Mesothelial cell of epicardium (in vitro differentiated cells): Measurements from ENCODE around the gene ANGEL1. TPM values are rescaled to one million over a fixed set of nuclear protein-coding genes. Genes with fewer than 3 reads are reported as not detected.
A peak's percentile ranks its signal among the peaks of the same experiment; 100 is the strongest.

Source experiments
- DNase-seq, 2 experiments: peaks; one replicate each; pipeline ENCODE4 v3.0.0; 2021; ENCODE audit warnings: low spot score in 2 of 2; ENCODE audit not compliant: unreplicated experiment in 2 of 2
- H3K27ac Mint-ChIP-seq: 2 replicates; pipeline ENCODE4 v1.8.0; 2021; ENCODE audit warnings: mixed read lengths
- H3K27me3 Mint-ChIP-seq: 2 replicates; pipeline ENCODE4 v1.8.0; 2021; ENCODE audit warnings: low read depth, mixed read lengths
- H3K36me3 Mint-ChIP-seq: 2 replicates; pipeline ENCODE4 v1.8.0; 2021; ENCODE audit warnings: mixed read lengths
- H3K4me1 Mint-ChIP-seq: 2 replicates; pipeline ENCODE4 v1.8.0; 2021; ENCODE audit warnings: mixed read lengths
- H3K4me3 Mint-ChIP-seq: 2 replicates; pipeline ENCODE4 v1.8.0; 2021; ENCODE audit warnings: mild to moderate bottlenecking, moderate library complexity, mixed read lengths
- H3K9me3 Mint-ChIP-seq: 2 replicates; pipeline ENCODE4 v1.8.0; 2021; ENCODE audit warnings: mixed read lengths
- total RNA-seq: library from RNA; stranded (reverse); gene quantifications from 3 replicates; pipeline ENCODE4 v1.2.1, GENCODE V29; 2021
- TF ChIP-seq, protein P1 (sequence below): fragments of 200-600 bp; sonication (generic); IDR thresholded peaks from one replicate; pipeline ENCODE4 v1.5.0; 2021; ENCODE audit warnings: antibody characterized with exemption; ENCODE audit not compliant: unreplicated experiment

The ANGEL1 gene
- total RNA-seq, 1 donor from 2014 or later, result 39.4 TPM

DNA sequence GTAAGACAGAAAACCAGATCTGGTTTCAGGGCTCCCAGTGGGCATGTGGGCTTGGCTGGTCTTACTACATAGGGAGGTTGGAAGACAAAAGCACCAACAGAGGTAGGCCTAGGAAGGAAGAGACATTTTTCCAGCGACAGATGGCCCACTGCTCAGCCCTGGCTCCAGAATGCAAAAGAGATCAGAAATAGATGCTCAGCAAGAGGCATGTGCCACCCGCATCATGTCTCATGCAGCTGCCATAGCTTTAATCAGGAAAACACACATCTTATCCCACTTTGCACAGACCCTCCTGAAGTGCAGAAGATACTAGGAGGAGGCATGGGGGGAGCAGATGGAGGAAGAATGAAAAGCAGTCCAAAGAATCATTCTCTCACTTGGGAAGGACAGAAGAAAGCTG lies 26.1 kb downstream of the ANGEL1 start:
- Mint-ChIP-seq H3K27ac (no peak overlapping the region), H3K36me3 (peaks cover 33% of the 10 kb centered on the region), H3K4me3 (no peak overlapping the region), H3K27me3 (no peaks in the 10 kb centered on the region), H3K4me1 (peaks cover 2% of the 10 kb centered on the region), H3K9me3 (peaks cover under 1% of the 10 kb centered on the region)
- TF ChIP-seq, protein P1, sequence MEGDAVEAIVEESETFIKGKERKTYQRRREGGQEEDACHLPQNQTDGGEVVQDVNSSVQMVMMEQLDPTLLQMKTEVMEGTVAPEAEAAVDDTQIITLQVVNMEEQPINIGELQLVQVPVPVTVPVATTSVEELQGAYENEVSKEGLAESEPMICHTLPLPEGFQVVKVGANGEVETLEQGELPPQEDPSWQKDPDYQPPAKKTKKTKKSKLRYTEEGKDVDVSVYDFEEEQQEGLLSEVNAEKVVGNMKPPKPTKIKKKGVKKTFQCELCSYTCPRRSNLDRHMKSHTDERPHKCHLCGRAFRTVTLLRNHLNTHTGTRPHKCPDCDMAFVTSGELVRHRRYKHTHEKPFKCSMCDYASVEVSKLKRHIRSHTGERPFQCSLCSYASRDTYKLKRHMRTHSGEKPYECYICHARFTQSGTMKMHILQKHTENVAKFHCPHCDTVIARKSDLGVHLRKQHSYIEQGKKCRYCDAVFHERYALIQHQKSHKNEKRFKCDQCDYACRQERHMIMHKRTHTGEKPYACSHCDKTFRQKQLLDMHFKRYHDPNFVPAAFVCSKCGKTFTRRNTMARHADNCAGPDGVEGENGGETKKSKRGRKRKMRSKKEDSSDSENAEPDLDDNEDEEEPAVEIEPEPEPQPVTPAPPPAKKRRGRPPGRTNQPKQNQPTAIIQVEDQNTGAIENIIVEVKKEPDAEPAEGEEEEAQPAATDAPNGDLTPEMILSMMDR, result no peak
- DNase-seq, result peak in 1 of 2 experiments; percentile 16

DNA sequence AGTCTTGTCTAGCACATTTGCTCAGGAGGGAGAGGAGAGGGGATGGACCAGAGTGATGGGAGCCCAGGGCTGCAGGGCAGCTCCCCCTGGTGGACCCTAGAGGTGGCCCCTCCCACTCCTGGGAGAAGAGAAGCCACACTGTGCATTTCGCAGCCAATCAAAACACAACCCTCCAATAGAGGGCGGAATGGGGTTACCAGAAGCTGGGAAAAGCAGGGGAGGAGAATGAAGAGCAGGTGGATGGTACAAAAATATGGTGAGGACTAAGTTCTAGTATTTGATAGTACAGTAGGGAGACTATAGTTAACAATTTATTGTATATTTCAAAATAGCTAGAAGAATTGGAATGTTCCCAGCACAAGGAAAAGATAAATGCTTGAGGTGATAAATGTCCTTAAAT lies 27.8 kb downstream of the ANGEL1 start:
- H3K27ac Mint-ChIP-seq, result no peak overlapping the region
- no peak overlapping the region for H3K4me3 Mint-ChIP-seq
- H3K27me3 Mint-ChIP-seq, result no peaks in the 10 kb centered on the region
- peaks cover 9% of the 10 kb centered on the region for H3K4me1 Mint-ChIP-seq
- H3K9me3 Mint-ChIP-seq, result no peaks in the 10 kb centered on the region
- DNase-seq, result peak in 1 of 2 experiments; percentile 78
- TF ChIP-seq, protein P1, result peak; percentile 46
- peaks cover 22% of the 10 kb centered on the region for H3K36me3 Mint-ChIP-seq

DNA sequence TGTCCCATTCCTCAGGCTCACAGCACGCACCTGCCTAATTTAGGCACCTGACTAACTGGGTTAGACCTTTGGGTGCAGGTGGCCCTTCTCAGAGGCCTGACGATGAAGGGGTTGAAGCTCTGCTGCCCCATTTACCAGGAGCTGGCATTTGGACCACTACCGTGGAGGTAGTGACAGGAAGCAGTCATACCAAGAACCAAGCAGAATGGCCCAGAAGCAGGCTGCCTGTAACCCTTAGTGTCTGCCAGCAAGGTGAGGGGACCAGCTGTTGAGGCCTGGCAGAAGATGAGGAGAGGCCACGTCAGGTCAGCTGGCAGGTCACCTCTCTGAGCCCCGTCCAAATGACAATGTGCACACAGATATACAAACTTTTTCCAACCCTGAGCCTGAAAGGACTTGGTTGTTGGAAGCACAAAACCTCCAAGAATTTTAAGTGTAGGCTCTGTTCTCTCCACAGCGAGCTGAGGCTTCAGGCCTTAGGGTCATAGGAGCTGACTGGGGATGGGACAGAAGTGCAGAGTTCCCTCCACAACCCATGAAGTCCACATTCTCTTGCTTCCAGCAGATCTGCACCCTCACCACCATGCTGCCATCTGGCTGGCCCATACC lies 28.3 kb downstream of the ANGEL1 start:
- Mint-ChIP-seq H3K9me3 (no peaks in the 10 kb centered on the region), H3K4me1 (peaks cover 10% of the 10 kb centered on the region), H3K4me3 (no peak overlapping the region), H3K27me3 (no peaks in the 10 kb centered on the region), H3K36me3 (peaks cover 22% of the 10 kb centered on the region), H3K27ac (no peak overlapping the region)
- TF ChIP-seq, protein P1, result no peak
- peak in 1 of 2 experiments; percentile 22 for DNase-seq

DNA sequence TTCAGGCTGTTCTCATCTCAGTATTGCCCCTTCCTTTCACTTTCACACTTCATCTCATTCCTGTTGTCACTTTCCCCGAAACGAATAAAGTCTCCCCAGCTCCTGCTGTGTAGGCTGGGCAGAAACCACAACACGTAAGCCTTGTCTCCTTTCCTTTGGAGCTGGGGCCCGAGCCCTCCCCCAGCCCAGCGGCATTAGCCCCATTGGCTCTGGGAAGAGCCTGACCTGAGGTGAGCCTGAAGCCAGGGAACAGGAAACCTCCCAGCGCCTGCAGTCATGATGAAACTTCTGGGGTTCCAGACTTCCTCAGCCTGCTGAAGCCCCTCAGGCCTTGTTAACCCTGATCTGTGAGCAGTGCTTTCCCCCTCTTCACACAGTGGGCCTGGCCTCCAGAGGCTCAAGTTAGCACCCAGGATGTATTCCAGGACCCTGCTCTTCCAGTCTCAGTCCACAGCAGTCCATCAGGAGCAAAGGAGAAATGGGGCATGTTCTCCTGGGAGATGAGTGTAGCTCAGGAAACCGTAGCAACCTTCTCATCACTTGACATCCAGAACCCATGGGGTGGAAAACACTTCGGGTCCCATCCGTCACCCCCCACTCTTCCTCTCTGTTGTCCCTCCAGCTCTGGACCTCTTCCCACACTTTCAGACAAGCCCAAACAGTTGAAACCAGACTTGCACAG lies 29.7 kb downstream of the ANGEL1 start:
- Mint-ChIP-seq H3K27me3 (no peaks in the 10 kb centered on the region), H3K4me1 (peaks cover 17% of the 10 kb centered on the region), H3K36me3 (peaks cover 19% of the 10 kb centered on the region), H3K9me3 (no peaks in the 10 kb centered on the region), H3K4me3 (no peak overlapping the region), H3K27ac (peak overlapping the region; percentile 41)
- TF ChIP-seq, protein P1, result no peak
- DNase-seq, result peak in 1 of 2 experiments; percentile 22

DNA sequence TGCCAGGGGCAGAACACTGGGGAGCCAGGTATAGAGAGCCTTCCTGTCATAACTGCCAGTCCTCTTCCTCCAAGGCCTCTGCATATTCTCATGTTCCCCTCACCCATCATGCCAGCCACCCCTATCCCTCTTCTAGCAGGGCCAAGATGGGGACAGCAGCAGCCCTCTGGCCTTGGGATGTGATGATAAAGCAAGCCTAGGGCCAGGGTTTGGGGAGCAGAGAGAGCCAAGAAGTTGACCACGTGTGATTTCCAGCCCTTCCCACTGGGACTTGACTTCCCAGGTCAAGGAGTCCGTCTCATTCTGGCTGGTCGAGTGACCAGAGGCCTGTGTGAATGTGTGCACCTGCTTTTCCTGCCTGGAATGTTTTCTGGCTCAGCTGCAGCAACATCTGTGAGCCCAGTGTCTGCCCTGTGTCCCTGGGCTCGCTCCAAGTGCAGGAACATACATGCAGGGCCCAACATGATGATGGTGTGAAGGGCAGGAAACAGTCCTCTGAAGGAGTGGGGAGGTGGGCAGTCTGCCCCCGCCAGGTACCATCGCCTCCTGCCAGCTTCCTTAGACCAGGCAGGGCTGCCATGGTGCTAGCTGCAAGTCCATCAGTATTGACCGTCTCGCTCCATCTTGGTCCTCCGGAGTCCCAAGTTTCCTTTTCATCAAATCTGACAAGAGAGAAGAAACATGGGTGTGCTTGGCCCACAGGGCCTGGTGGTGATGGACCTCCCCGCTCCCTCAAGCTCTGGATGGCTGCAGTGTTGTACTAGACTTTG lies 30.4 kb downstream of the ANGEL1 start:
- Mint-ChIP-seq H3K4me3 (no peak overlapping the region), H3K27me3 (no peaks in the 10 kb centered on the region), H3K9me3 (no peaks in the 10 kb centered on the region), H3K4me1 (peaks cover 17% of the 10 kb centered on the region), H3K36me3 (peaks cover 14% of the 10 kb centered on the region), H3K27ac (peak overlapping the region; percentile 22)
- DNase-seq, result peak in 1 of 2 experiments; percentile 30
- TF ChIP-seq, protein P1, result no peak
